ENCODE results near the gene GSTA4. TPM values are rescaled to one million over a fixed set of nuclear protein-coding genes. Genes with fewer than 3 reads are reported as not detected.
"Not testable (repeated sequence)": the region's sequence is repeated elsewhere in the genome, so short reads cannot be mapped to it uniquely, and the experiment has no call there.

The GSTA4 gene
- total RNA-seq (2021) (30.8 and 39.2 TPM in 2 replicates), Bru-seq, nascent RNA (percentile 85 among the genes with signal in this experiment), BruChase-seq, experiment 1, labeled RNA remaining after a 2-hour chase (percentile 91 among the genes with signal in this experiment), BruChase-seq, experiment 2, labeled RNA remaining after a 6-hour chase (percentile 74 among the genes with signal in this experiment)
- long read RNA-seq, transcript GSTA4-203 (7 exons, 1,334 nt), result major isoform, 61 of 89 reads
- long read RNA-seq, partial matches to known transcripts, result 9 of 89 reads
- long read RNA-seq, other reads (novel, unspliced or antisense), result 17 of 89 reads

- H3K27me3 ChIP-seq (replicated peaks; ENCODE audit: insufficient read depth, low read depth, low read length, poor library complexity); H3K36me3 ChIP-seq (ENCODE audit: insufficient read depth, low read length, poor library complexity, severe bottlenecking); BruUV-seq (replicated peaks); CTCF ChIA-PET; H3K9me3 ChIP-seq (ENCODE audit: low read depth, low read length, poor library complexity, severe bottlenecking): not testable (repeated sequence)
- peak within 1 kb of the TSS; percentile 72 for H3K4me3 ChIP-seq (ENCODE audit: low read depth, low read length, poor library complexity, severe bottlenecking)
- peaks cover 11% of the 10 kb centered on the region for H3K4me1 ChIP-seq (ENCODE audit: insufficient read depth, low read length, poor library complexity, severe bottlenecking)
- POLR2A ChIA-PET (ENCODE audit: low non-redundant PET), result interaction anchor here (0.5 kb wide), 1 partner anchor 468 kb away, joined by 3 read pairs; no protein-coding TSS in a partner anchor
- intact Hi-C loops (cut with micrococcal nuclease; ENCODE audit: unreplicated experiment), result loop anchor here (5.0 kb wide), 1 partner anchor 47 kb away; no protein-coding TSS in a partner anchor
- peak; percentile 95 for DNase-seq (ENCODE audit: low spot score)
- TF ChIP-seq CTCF (conservative IDR thresholded peaks at IDR 0.05; ENCODE audit: low read depth, low read length), result peak; percentile 66
- H3K27ac ChIP-seq (ENCODE audit: low read depth, low read length, poor library complexity, severe bottlenecking), result peak within 1 kb of the TSS; percentile 91
These were observed at the start of gene GSTA4 for GRCh38 chr6:52995089-52995912. GSTA4 (minus strand) TSS chr6:52995284; CDS start chr6:52994243, 1,041 bp downstream.

- Histone ChIP-seq H3K9me3 (ENCODE audit: low read depth, low read length, poor library complexity, severe bottlenecking) (no peaks in the 10 kb centered on the region), H3K27me3 (replicated peaks; ENCODE audit: insufficient read depth, low read depth, low read length, poor library complexity) (no peaks in the 10 kb centered on the region), H3K36me3 (ENCODE audit: insufficient read depth, low read length, poor library complexity, severe bottlenecking) (no peaks in the 10 kb centered on the region), H3K4me3 (ENCODE audit: low read depth, low read length, poor library complexity, severe bottlenecking) (no peak overlapping the region), H3K27ac (ENCODE audit: low read depth, low read length, poor library complexity, severe bottlenecking) (no peak overlapping the region), H3K4me1 (ENCODE audit: insufficient read depth, low read length, poor library complexity, severe bottlenecking) (peaks cover 29% of the 10 kb centered on the region)
- ChIA-PET CTCF (no interaction called here), POLR2A (ENCODE audit: low non-redundant PET) (no interaction called here)
- TF ChIP-seq EZH2 (IDR thresholded peaks at IDR 0.05; ENCODE audit: borderline replicate concordance, low read depth, low read length, poor library complexity, severe bottlenecking) (no peak), CTCF (conservative IDR thresholded peaks at IDR 0.05; ENCODE audit: low read depth, low read length) (no peak)
- intact Hi-C loops (cut with micrococcal nuclease; ENCODE audit: unreplicated experiment), result loop anchor here (5.0 kb wide), 1 partner anchor 47 kb away; the partner anchor contains the start of gene GSTA4
- DNase-seq (ENCODE audit: low spot score), result no peak
- no TSS peak for BruUV-seq (replicated peaks)
These were observed 49.5 kb upstream of the GSTA4 start for GRCh38 chr6:53044572-53044971.

- no peaks in the 10 kb centered on the region for H3K27me3 ChIP-seq (replicated peaks; ENCODE audit: insufficient read depth, low read depth, low read length, poor library complexity)
- H3K9me3 ChIP-seq (ENCODE audit: low read depth, low read length, poor library complexity, severe bottlenecking), result no peaks in the 10 kb centered on the region
- CTCF ChIA-PET, result interaction anchor here (0.5 to 1.3 kb wide), 3 partner anchors 48 to 672 kb away, joined by 5 to 6 read pairs (median 5); no protein-coding TSS in a partner anchor
- no peak overlapping the region for H3K4me3 ChIP-seq (ENCODE audit: low read depth, low read length, poor library complexity, severe bottlenecking)
- H3K4me1 ChIP-seq (ENCODE audit: insufficient read depth, low read length, poor library complexity, severe bottlenecking), result peaks cover 29% of the 10 kb centered on the region
- H3K36me3 ChIP-seq (ENCODE audit: insufficient read depth, low read length, poor library complexity, severe bottlenecking), result no peaks in the 10 kb centered on the region
- TF ChIP-seq CTCF (conservative IDR thresholded peaks at IDR 0.05; ENCODE audit: low read depth, low read length) (no peak), EZH2 (IDR thresholded peaks at IDR 0.05; ENCODE audit: borderline replicate concordance, low read depth, low read length, poor library complexity, severe bottlenecking) (no peak)
- POLR2A ChIA-PET (ENCODE audit: low non-redundant PET), result no interaction called here
- peak overlapping the region; percentile 45 for H3K27ac ChIP-seq (ENCODE audit: low read depth, low read length, poor library complexity, severe bottlenecking)
- DNase-seq (ENCODE audit: low spot score), result peak; percentile 81
- BruUV-seq (replicated peaks), result no TSS peak
- intact Hi-C loops (cut with micrococcal nuclease; ENCODE audit: unreplicated experiment), result loop anchor here (5.0 kb wide), 1 partner anchor 47 kb away; the partner anchor contains the start of gene GSTA4
These were observed 49.0 kb upstream of the GSTA4 start for GRCh38 chr6:53044071-53044470.
